Measurements from ENCODE around the gene TCF7L1.

- TF ChIP-seq, protein P1, sequence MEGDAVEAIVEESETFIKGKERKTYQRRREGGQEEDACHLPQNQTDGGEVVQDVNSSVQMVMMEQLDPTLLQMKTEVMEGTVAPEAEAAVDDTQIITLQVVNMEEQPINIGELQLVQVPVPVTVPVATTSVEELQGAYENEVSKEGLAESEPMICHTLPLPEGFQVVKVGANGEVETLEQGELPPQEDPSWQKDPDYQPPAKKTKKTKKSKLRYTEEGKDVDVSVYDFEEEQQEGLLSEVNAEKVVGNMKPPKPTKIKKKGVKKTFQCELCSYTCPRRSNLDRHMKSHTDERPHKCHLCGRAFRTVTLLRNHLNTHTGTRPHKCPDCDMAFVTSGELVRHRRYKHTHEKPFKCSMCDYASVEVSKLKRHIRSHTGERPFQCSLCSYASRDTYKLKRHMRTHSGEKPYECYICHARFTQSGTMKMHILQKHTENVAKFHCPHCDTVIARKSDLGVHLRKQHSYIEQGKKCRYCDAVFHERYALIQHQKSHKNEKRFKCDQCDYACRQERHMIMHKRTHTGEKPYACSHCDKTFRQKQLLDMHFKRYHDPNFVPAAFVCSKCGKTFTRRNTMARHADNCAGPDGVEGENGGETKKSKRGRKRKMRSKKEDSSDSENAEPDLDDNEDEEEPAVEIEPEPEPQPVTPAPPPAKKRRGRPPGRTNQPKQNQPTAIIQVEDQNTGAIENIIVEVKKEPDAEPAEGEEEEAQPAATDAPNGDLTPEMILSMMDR (optimal IDR thresholded peaks at IDR 0.05 in 1 of 3, IDR thresholded peaks at IDR 0.05 in 1 of 3, conservative IDR thresholded peaks at IDR 0.05 in 1 of 3; ENCODE audit: extremely low read depth in 1 of 3, insufficient read depth in 2 of 3, low read length in 3 of 3): no peak
- TF ChIP-seq EZH2 (IDR thresholded peaks at IDR 0.05; ENCODE audit: low read length): no peak
Observed at GRCh38 chr2:85212841-85213240, 79.6 kb downstream of the TCF7L1 start.

Measured in keratinocyte (primary cell).